ENCODE measurements around the gene COL9A2.

- TF ChIP-seq POLR2AphosphoS5 (IDR thresholded peaks at IDR 0.05; ENCODE audit: low read depth) = no peak
- no peak for TF ChIP-seq GABPA (IDR thresholded peaks at IDR 0.05; ENCODE audit: low read depth)
These were observed 1.8 kb downstream of the COL9A2 start for GRCh38 chr1:40315239-40315794.
